Measurements from ENCODE around the gene EPC1. TPM values are rescaled to one million over a fixed set of nuclear protein-coding genes. Genes with fewer than 3 reads are reported as not detected.

The EPC1 gene
- total and polyA plus RNA-seq, 2 of the 8 experiments (the other 6 are each of a cell fraction or from before 2014, with no cell fraction given): 23.7 to 42.3 TPM

- no peak for TF ChIP-seq SP4 (IDR thresholded peaks at IDR 0.05; ENCODE audit: low read length)
- no peak for TF ChIP-seq GTF2F1 (IDR thresholded peaks at IDR 0.05; ENCODE audit: borderline replicate concordance, low read depth, low read length)
- TF ChIP-seq CHD7 (IDR thresholded peaks at IDR 0.05; ENCODE audit: insufficient replicate concordance, low read length): no peak
- no peak for TF ChIP-seq CHD1 (IDR thresholded peaks at IDR 0.05; ENCODE audit: low read depth, low read length)
- no peak for TF ChIP-seq KDM1A (IDR thresholded peaks at IDR 0.05; ENCODE audit: borderline replicate concordance, low read length)
These were observed 5.4 kb downstream of the EPC1 start (continued) for GRCh38 chr10:32341596-32341995.

Measured in H1 (cell line).